SHP77 (cell line): ENCODE measurements around the gene CRACDL.

Source experiments
- DNase-seq, 2 experiments: peaks; one replicate each; lab custom pipeline; 2025; lab: John Stamatoyannopoulos, UW

The CRACDL gene

GRCh38 chr2:98924038-98924830 lies 11.8 kb downstream of the CRACDL start:
- DNase-seq, result no peak

- DNase-seq, result no peak
Measured at GRCh38 chr2:98923244-98923940, 12.6 kb downstream of the CRACDL start.

GRCh38 chr2:98921062-98921461 lies 15.0 kb downstream of the CRACDL start:
- no peak for DNase-seq

GRCh38 chr2:98917031-98917471 lies 19.0 kb downstream of the CRACDL start:
- no peak for DNase-seq

- DNase-seq, result no peak
Measured at GRCh38 chr2:98915751-98916358, 20.2 kb downstream of the CRACDL start.

- DNase-seq, result no peak
Measured at GRCh38 chr2:98914713-98915580, 21.1 kb downstream of the CRACDL start.

- DNase-seq, result peak; percentile 32 to 42
Measured at GRCh38 chr2:98913916-98914712, 21.9 kb downstream of the CRACDL start.

GRCh38 chr2:98912957-98913915 lies 22.8 kb downstream of the CRACDL start:
- DNase-seq, result no peak

- peak; percentile 66 to 78 for DNase-seq
Measured at GRCh38 chr2:98912221-98912851, 23.7 kb downstream of the CRACDL start.

GRCh38 chr2:98911376-98912154 lies 24.5 kb downstream of the CRACDL start:
- DNase-seq, result no peak

GRCh38 chr2:98911126-98911375 lies 25.0 kb downstream of the CRACDL start:
- DNase-seq, result no peak

GRCh38 chr2:98910349-98911125 lies 25.5 kb downstream of the CRACDL start:
- DNase-seq, result no peak

GRCh38 chr2:98909317-98910211 lies 26.5 kb downstream of the CRACDL start:
- DNase-seq, result peak; percentile 94 to 95

GRCh38 chr2:98908931-98909316 lies 27.1 kb downstream of the CRACDL start:
- DNase-seq, result no peak

GRCh38 chr2:98907966-98908905 lies 27.8 kb downstream of the CRACDL start:
- DNase-seq, result peak; percentile 44 to 55

- DNase-seq, result no peak
Measured at GRCh38 chr2:98907385-98907784, 28.6 kb downstream of the CRACDL start.
